HepG2 (cell line): ENCODE data around the gene ADM5. TPM values are rescaled to one million over a fixed set of nuclear protein-coding genes. Genes with fewer than 3 reads are reported as not detected.

Source experiments
- CAMTA2 ChIP-seq: sonication (generic); formaldehyde crosslinking; IDR thresholded peaks from 2 replicates; pipeline ENCODE4 v1.4.0; 2020; ENCODE audit warnings: mild to moderate bottlenecking, missing genetic modification reagents, borderline replicate concordance
- CC2D1A ChIP-seq: sonication (generic); formaldehyde crosslinking; IDR thresholded peaks from 2 replicates; pipeline ENCODE4 v1.8.1; 2023; ENCODE audit warnings: mild to moderate bottlenecking, missing genetic modification reagents
- NR1H2 ChIP-seq: sonication (generic); formaldehyde crosslinking; IDR thresholded peaks from 2 replicates; pipeline ENCODE4 v1.8.1; 2022; ENCODE audit warnings: low read depth, missing genetic modification reagents, borderline replicate concordance
- PHB2 ChIP-seq: fragments of 450-650 bp; IDR thresholded peaks from 2 replicates; pipeline ENCODE4 v1.6.1; 2018; ENCODE audit not compliant: partially characterized antibody
- PHF8 ChIP-seq: sonication (generic); formaldehyde crosslinking; IDR thresholded peaks from 2 replicates; pipeline ENCODE4 v1.5.0; 2020; ENCODE audit warnings: missing genetic modification reagents
- RERE ChIP-seq: IDR thresholded peaks from 2 replicates; pipeline ENCODE4 v1.6.1; 2016; ENCODE audit warnings: low read depth, missing genetic modification reagents, missing compliant biosample characterization
- SALL2 ChIP-seq: sonication (generic); formaldehyde crosslinking; IDR thresholded peaks from 2 replicates; pipeline ENCODE4 v1.8.1; 2023; ENCODE audit warnings: mild to moderate bottlenecking, missing genetic modification reagents, inconsistent platforms
- SIN3A ChIP-seq: IDR thresholded peaks from 2 replicates; pipeline ENCODE4 v1.6.1; 2011; ENCODE audit warnings: low read depth, mild to moderate bottlenecking, control low read depth, low read length, borderline replicate concordance
- SP2 ChIP-seq: sonication (generic); formaldehyde crosslinking; IDR thresholded peaks from 2 replicates; pipeline ENCODE4 v1.5.1; 2020; ENCODE audit warnings: mild to moderate bottlenecking, missing genetic modification reagents
- SRSF1 ChIP-seq: fragments of 200-400 bp; formaldehyde crosslinking; optimal IDR thresholded peaks from 2 replicates; pipeline ENCODE3; 2017; ENCODE audit warnings: mild to moderate bottlenecking, low read depth, low read length, moderate library complexity
- SRSF4 ChIP-seq: fragments of 200-400 bp; formaldehyde crosslinking; IDR thresholded peaks from one replicate; pipeline ENCODE4 v1.6.1; 2018; ENCODE audit warnings: mild to moderate bottlenecking, low read depth, low read length, moderate library complexity; ENCODE audit not compliant: poor library complexity, severe bottlenecking
- TAF15 ChIP-seq: fragments of 200-400 bp; formaldehyde crosslinking; IDR thresholded peaks from one replicate; pipeline ENCODE4 v1.6.1; 2018; ENCODE audit warnings: mild to moderate bottlenecking, low read depth, low read length; ENCODE audit not compliant: poor library complexity, severe bottlenecking
- ZBED4 ChIP-seq: sonication (generic); formaldehyde crosslinking; IDR thresholded peaks from 2 replicates; pipeline ENCODE4 v1.4.0; 2020; ENCODE audit warnings: missing genetic modification reagents, borderline replicate concordance
- ZMYM4 ChIP-seq: sonication (generic); formaldehyde crosslinking; IDR thresholded peaks from 2 replicates; pipeline ENCODE4 v1.8.1; 2023; ENCODE audit warnings: mild to moderate bottlenecking, missing genetic modification reagents
- ZNF207 ChIP-seq: fragments of 450-650 bp; IDR thresholded peaks from 2 replicates; pipeline ENCODE4 v1.6.1; 2016; ENCODE audit warnings: antibody characterized with exemption, borderline replicate concordance
- polyA plus RNA-seq, 8 experiments: library from polyadenylated mRNA; depleted of rRNA in 3 of 8; stranded (reverse) in 7 of 8; unstranded in 1 of 8; fragments of >200 nt; fragmentation: Illumina TruSeq in 4 of 8; extraction: Trizol in 4 of 8; gene quantifications; 2 replicates each; pipeline versions ENCODE4 v1.2.1 to v1.2.3, GENCODE V29; 2011 to 2016; ENCODE audit warnings: low read depth in 4 of 8, missing spikeins in 1 of 8, mixed read lengths in 1 of 8; ENCODE audit not compliant: insufficient read depth in 1 of 8
- total RNA-seq, 5 experiments: library from RNA; depleted of rRNA; stranded (reverse); fragments of >200 nt; fragmentation: Illumina TruSeq; extraction: Trizol; gene quantifications; 2 replicates each; pipeline ENCODE4 v1.2.3, GENCODE V29; 2016; ENCODE audit warnings: low read depth in 1 of 5
- TF ChIP-seq, protein P1 (sequence below): IDR thresholded peaks from 2 replicates; pipeline ENCODE4 v1.6.1; 2016; ENCODE audit warnings: low read depth, control low read depth
- TF ChIP-seq, protein P2 (sequence below): sonication (generic); formaldehyde crosslinking; IDR thresholded peaks from 2 replicates; pipeline ENCODE4 v1.4.0; 2020; ENCODE audit warnings: missing genetic modification reagents; ENCODE audit errors: not compliant biosample characterization

The ADM5 gene
- total and polyA plus RNA-seq, 2 of the 13 experiments (the other 11 are each of a cell fraction or from before 2014, with no cell fraction given): 2.7 to 4.1 TPM

GRCh38 chr19:49664171-49665035 is 25.0 kb upstream of the ADM5 start (continued):
- no peak for TF ChIP-seq RERE (CRISPR knock-in tag)
- no peak for TF ChIP-seq TAF15
- no peak for TF ChIP-seq SRSF1
- peak; percentile 71 for TF ChIP-seq PHF8 (CRISPR knock-in tag)
- TF ChIP-seq SP2: no peak
- peak; percentile 55; the same call in 1 of the 2 replicates for TF ChIP-seq SIN3A
- TF ChIP-seq CAMTA2 (CRISPR knock-in tag): no peak
- TF ChIP-seq, protein P1, sequence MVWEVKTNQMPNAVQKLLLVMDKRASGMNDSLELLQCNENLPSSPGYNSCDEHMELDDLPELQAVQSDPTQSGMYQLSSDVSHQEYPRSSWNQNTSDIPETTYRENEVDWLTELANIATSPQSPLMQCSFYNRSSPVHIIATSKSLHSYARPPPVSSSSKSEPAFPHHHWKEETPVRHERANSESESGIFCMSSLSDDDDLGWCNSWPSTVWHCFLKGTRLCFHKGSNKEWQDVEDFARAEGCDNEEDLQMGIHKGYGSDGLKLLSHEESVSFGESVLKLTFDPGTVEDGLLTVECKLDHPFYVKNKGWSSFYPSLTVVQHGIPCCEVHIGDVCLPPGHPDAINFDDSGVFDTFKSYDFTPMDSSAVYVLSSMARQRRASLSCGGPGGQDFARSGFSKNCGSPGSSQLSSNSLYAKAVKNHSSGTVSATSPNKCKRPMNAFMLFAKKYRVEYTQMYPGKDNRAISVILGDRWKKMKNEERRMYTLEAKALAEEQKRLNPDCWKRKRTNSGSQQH (CRISPR knock-in tag): no peak
- TF ChIP-seq NR1H2: no peak
- TF ChIP-seq ZBED4 (CRISPR knock-in tag): peak; percentile 55; the same call in 1 of the 2 replicates
- no peak for TF ChIP-seq SRSF4
- TF ChIP-seq SALL2 (CRISPR knock-in tag): no peak
- no peak for TF ChIP-seq ZMYM4 (CRISPR knock-in tag)
- TF ChIP-seq PHB2: no peak
- no peak for TF ChIP-seq ZNF207
- TF ChIP-seq, protein P2, sequence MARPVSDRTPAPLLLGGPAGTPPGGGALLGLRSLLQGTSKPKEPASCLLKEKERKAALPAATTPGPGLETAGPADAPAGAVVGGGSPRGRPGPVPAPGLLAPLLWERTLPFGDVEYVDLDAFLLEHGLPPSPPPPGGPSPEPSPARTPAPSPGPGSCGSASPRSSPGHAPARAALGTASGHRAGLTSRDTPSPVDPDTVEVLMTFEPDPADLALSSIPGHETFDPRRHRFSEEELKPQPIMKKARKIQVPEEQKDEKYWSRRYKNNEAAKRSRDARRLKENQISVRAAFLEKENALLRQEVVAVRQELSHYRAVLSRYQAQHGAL (CRISPR knock-in tag): no peak
- no peak for TF ChIP-seq CC2D1A (CRISPR knock-in tag)
